ENCODE data around the gene USP6NL.

Gene USP6NL

DNA sequence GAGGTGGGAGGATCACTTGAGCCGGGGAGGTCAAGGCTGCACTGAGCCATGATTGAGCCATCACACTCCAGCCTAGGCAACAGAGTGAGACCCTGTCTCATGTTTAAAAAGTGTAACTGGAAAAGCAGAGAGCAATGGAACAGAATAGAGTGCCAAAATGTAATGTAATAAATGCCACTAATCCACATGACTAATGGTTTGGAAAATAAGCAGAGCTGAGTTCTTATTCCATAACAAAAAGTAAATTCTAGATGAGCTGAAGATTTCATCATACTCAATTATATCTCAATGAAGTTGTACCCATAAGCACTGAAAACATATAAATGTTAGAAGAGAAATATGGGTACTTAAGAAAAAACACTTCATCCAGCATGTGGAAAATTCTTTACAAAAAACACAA, 132.6 kb downstream of the USP6NL start:
- no peak for DNase-seq (ENCODE audit: low spot score)

DNA sequence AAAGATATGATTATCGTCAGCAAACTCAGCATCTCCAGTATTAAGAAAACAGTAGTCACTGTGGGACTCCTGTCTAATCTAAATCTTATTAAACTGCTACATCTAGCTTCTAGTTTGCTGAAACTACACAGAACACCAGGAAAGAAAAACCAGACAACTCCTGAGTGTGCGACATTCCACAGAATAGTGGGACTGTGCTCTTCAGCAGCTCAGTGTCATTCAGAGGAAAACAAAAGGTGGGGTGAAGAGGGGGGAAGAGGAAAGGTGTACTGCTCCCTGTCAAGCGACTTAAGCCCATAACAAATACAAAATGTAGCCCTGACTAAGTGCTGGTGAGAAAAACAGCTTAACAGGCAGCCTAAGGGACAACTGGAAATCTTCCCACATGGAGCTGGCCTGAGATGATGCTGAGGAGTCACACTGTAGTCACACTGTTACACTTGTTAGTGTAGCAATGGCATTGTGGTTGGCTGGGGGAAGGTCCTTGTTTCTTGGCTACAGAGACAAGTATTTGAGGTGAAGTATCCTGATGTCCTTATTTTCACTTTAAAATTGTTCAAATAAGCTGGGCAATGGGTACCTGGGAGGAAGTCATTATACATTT, 135.5 kb downstream of the USP6NL start:
- no peak for DNase-seq (ENCODE audit: low spot score)

DNA sequence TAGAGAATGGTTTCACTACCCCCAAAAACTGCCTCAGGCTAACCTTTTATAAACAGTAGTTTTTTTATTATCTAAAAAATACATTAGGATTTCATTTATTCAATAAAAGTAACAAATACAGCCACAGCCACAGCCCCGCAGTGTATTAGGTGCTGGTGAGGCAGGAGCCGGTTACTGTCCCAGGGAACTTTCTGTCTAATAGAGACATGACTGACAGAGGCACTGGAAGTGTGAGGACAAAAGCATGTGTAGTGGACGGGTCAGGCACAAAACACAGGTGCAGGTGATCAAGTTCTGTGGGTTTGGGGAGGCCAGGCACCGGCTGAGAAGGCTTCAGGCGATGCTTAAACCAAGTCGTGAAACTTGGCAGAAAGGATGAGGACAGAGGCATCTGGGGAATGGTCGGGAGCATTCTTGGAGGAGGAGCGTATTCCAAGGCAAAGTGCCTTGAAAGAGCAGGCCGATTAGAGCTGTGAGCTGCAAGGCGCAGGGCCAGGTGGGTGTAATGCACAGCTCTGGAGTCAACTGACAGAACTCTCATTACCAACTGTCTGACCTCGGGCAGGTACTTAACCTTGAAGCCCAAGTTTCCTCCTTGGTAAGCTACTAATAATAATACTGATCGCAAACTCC, 138.2 kb downstream of the USP6NL start:
- no peak for DNase-seq (ENCODE audit: low spot score)

DNA sequence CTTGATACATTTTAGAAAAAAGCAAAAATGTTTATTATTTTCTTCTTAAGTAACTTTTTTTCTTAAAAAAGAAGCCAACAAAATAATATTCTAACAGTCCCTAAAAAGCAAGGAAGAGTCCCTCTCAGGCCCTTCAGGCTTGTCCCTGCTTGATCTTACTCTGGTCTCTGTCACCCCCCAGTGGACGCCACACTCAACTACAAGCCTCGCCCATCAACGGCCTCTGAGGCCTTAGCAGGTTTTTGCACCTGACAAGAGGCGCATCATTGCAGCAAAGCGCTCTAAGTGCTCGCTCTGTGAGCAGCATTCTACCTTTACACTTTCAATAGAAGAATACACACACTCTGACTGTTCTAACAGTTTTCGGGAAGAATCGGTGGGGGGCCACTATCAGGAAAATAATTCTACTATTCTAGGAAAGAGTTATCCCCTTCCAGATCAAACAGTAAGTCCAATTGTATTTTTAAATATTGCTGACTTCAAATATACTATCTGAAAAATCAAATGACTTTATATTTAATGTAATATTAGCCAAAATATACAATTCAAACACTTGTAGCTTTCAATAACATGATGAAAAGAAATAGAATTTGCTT, 139.2 kb downstream of the USP6NL start:
- DNase-seq (ENCODE audit: low spot score), result peak; percentile 77

DNA sequence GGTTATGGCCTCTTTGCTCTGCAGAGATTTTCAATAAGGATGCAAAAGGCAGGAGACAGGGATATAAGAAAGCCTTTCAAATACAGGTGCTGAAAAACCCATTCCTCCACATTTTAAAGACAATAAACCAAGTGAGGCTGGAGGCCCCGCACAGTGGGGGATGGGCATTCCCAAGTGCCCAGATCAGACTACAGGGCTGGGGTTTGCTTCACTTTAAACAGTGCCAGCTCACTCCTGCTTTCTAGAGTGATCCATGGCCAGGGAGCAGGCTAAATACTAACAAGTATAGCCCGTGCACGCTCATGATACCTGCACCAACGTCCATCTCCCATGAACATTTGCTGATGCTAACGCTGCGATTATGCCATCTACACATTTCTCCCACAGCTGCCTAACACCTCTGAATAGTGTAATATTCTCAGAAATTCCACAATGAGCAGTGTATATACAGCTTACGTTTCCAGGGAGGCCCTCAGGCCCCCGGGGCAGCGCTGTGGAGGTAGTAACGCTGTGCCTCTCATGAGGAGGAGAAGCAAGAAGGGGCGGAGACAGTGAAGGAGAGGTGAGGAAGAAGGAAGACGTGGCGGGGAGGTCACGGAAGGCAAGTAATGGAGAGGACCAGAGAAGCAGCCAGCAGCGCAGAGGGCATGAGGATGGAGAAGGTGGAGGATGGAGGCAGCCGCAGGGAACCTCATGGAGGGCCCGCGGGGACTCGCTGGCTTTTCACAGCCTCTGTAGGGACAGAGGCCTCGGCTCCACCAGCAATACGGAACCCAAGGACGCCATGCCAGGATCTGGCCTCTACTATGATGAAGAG, 141.7 kb downstream of the USP6NL start:
- no peak for DNase-seq (ENCODE audit: low spot score)

DNA sequence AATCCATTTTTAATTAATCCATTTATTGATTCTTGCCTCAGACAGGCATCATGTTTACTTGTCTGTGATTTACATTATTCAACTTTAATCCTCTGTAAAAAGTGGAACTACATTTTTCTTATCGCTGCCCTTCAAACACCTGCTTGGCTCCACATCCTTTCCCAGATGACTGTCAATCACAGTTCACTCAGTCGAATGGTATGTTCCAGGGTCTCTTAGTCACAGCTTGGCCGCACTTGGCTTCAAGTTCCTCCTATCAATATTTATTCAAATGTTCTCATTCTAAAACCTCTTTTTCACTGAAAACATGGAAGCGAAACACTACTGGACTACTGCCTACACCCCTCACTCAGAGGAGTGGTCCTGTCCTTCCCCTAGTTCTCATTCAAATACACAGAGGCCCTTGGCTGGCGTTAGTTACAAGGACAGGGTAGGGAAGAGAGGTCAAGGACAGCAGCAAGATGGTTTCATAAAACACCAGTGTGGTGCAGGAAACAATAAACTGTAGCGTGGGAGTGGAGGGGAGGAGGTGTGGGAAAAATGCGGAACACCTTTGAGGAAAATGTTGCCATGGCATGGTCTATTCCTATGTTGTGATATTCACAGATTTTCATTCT, 143.2 kb downstream of the USP6NL start:
- no peak for DNase-seq (ENCODE audit: low spot score)

GRCh38 chr10:11465406-11465805, 146.0 kb downstream of the USP6NL start:
- no peak for DNase-seq (ENCODE audit: low spot score)

DNA sequence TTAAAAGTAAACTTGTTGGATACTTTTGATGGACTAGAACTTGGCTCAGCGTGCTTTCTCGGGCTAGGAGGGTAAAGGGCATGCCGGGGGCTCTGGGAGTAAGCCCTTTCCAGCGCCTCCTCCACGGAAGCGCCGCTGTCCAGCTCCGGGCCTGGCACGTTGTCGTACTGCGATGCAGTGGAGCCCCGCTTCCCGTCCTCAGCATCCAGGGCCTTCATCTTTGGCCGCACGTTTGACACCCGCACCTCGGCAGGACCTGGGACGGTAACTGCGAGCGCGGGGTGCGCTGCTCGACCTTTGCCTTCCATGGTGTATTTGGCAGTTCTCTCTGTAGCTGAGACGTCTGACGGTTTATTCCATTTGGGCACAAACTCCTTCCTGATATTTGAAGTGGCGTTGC, 148.3 kb downstream of the USP6NL start:
- no peak for DNase-seq (ENCODE audit: low spot score)

- no peak for DNase-seq (ENCODE audit: low spot score)
Observed at GRCh38 chr10:11462071-11462470, 149.4 kb downstream of the USP6NL start.

GRCh38 chr10:11457336-11457735, 154.1 kb downstream of the USP6NL start:
- DNase-seq (ENCODE audit: low spot score), result no peak

- DNase-seq (ENCODE audit: low spot score), result no peak
Observed at GRCh38 chr10:11454958-11455566, 156.4 kb downstream of the USP6NL start.

GRCh38 chr10:11454160-11454559, 157.3 kb downstream of the USP6NL start:
- no peak for DNase-seq (ENCODE audit: low spot score)

DNA sequence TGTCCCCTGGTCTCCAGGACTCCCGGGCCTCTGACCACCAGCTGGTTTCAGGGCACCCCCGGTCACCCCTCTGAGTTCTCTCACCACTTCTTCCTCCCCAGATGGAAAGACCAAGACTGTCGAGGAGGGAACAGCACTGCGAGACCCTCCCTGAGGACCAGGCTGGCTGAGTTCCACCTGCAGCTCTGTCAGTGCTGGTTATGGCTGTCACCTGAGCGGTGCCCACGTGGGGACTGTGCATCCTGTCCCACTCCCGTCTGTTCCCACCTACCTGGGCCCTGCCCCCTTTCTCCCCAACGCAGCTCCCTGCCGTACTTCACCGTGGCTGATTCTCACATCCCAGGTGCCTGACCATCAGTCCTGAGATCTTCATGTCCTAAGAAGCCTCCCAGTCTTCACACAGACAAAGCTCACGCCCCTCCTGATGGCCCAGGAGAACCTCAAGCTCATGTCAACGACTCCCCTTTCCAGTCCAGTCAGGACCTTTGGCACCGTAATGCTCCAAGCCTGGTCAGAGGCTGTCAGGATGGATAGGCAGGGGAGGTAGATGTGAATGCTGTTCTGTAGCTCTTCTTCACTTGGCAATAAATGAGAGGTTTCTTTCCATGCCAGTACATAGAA, 159.7 kb downstream of the USP6NL start:
- no peak for DNase-seq (ENCODE audit: low spot score)

DNA sequence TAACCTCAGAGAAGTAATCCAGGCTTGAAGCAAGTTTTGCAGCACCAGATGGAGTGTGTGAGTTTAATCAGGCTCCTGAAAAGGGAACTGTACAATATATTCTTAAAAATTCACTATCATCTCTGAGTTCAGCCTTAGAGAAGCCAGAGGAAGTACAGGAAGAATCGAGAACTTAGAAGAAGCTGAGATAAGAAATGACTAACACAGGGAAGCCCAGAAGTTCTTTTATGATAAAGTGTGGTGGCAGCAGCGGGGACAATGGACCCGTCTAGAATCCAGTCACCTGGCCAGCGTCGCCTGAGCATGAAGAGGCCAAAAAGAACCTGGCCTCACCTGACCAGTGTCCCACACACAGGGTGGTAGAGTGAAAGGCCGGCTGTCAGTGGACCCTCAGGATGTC, 161.0 kb downstream of the USP6NL start:
- DNase-seq (ENCODE audit: low spot score), result no peak

DNA sequence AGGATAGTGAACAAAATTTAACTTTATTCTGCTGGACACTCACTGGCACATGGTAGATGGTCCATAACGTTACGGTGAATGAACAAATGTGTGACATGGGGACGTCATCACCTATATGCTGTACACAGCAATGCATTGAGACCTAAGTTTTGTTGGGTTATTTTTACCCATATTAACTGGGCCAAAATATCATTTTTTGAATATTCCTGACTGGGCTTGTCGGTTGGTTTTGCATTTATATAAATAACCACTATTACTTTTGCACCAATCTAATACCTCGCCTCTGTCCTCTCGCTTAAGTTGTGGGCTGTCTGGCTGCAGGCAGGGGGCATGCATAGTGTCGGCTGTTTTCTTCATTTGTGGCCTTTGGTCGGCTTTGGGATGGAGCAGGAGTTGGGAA, 161.7 kb downstream of the USP6NL start:
- DNase-seq (ENCODE audit: low spot score), result no peak

DNA sequence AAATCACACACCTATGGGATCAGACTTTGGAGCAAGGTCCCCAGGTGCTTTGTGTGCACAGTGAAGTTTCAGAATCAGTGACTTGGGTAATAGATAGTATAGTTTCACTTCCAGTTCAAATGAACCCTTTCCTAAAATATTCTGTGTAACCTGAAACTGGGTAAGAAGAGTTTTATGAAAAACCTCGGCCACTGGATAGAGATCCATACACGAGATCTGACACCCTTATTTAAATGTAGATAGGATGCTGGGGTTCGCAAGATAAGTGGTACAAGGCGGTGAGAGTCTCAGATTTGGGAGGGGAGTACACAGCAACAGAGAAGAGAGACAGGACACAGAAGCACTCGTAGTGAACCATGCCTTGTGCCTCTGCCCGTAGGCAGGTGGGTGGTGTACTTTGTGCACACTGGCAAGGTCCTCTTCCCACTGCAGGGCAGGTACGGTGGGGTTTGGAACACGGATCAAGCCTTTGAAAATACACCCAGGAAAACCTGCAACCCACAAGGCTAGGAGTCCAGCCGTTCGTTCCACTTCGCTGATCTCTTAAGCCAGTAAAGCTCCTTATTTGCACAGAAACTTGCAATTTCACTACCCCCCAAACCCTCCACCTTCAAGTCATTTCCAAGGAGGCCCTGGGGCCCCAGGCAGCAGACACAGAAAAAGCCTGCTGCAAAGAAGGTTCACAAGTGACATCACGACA, 162.8 kb downstream of the USP6NL start:
- DNase-seq (ENCODE audit: low spot score), result no peak

- no peak for DNase-seq (ENCODE audit: low spot score)
Observed at GRCh38 chr10:11448190-11448544, 163.3 kb downstream of the USP6NL start.

- DNase-seq (ENCODE audit: low spot score), result peak; percentile 36
Observed at GRCh38 chr10:11447586-11447985, 163.9 kb downstream of the USP6NL start.

GRCh38 chr10:11446864-11447263, 164.6 kb downstream of the USP6NL start:
- DNase-seq (ENCODE audit: low spot score), result no peak

DNA sequence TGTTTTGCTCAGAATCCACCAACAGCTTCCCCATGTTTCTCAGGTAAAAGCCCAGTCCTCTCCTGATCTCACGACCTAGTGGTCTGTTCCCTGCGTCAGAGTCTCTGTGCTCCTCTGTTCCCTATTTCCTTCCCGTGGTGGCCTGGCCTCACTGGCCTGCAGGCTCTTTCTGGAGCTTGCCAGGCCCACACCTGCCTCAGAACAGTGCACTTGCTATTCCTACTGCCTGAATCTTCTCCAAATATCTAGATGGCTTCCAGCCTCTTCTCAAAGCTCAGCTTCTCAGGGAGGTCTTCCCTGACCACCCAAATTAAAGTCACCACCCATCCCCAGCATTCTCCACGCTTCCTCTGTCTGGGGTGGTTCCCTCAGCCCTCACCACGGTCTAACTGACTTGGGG, 165.3 kb downstream of the USP6NL start:
- no peak for DNase-seq (ENCODE audit: low spot score)

All from cerebellar cortex (tissue), 1 donor.